PC-9 (cell line): ENCODE data around the gene KLHL40. TPM values are rescaled to one million over a fixed set of nuclear protein-coding genes. Genes with fewer than 3 reads are reported as not detected.

Experiments used
- BruUV-seq: library from RNA; stranded (reverse); fragments of 400-500 nt; replicated peaks from 2 replicates; lab custom pipeline; 2021; lab: Mats Ljungman, UMichigan
- CTCF ChIA-PET: fragments of 300-600 bp; sonication (Branson Sonifier 250); formaldehyde crosslinking; loops from one replicate; lab custom pipeline; 2022; ENCODE audit warnings: antibody characterized with exemption; lab: Charles Lee
- POLR2A ChIA-PET: fragments of 300-600 bp; sonication (Branson Sonifier 250); formaldehyde crosslinking; loops from one replicate; lab custom pipeline; 2022; ENCODE audit warnings: antibody characterized with exemption; ENCODE audit not compliant: unreplicated experiment; lab: Charles Lee
- DNase-seq, 2 experiments: peaks; one replicate each; pipeline versions ENCODE4 v3.0.0 to v3.0.0-alpha.2; 2015 to 2022; ENCODE audit warnings: mixed read lengths in 1 of 2
- H2AFZ ChIP-seq: fragments of 200-600 bp; sonication (generic); 2 replicates; pipeline ENCODE4 v1.8.1; 2017; ENCODE audit warnings: antibody characterized with exemption
- H3F3A ChIP-seq: fragments of 200-600 bp; sonication (generic); 2 replicates; pipeline ENCODE4 v1.8.1; 2017; ENCODE audit warnings: antibody characterized with exemption, mild to moderate bottlenecking, low read depth; ENCODE audit not compliant: insufficient read depth
- H3K27ac ChIP-seq: fragments of 200-600 bp; sonication (generic); 2 replicates; pipeline ENCODE4 v1.6.1; 2016; ENCODE audit warnings: mixed run types
- H3K27me3 ChIP-seq: fragments of 200-600 bp; sonication (generic); 2 replicates; pipeline ENCODE4 v1.6.1; 2016; ENCODE audit warnings: low read depth, mixed run types; ENCODE audit not compliant: insufficient read depth
- H3K36me3 ChIP-seq: fragments of 200-600 bp; sonication (generic); 2 replicates; pipeline ENCODE4 v1.6.1; 2016; ENCODE audit warnings: low read depth, mixed run types
- H3K4me1 ChIP-seq: fragments of 200-600 bp; sonication (generic); replicated peaks from 2 replicates; pipeline ENCODE4 v1.6.1; 2016; ENCODE audit warnings: mixed run types; ENCODE audit not compliant: insufficient read depth
- H3K4me2 ChIP-seq: fragments of 200-600 bp; sonication (generic); 2 replicates; pipeline ENCODE4 v1.6.1; 2017; ENCODE audit warnings: mixed run types
- H3K4me3 ChIP-seq: fragments of 200-600 bp; sonication (generic); 2 replicates; pipeline ENCODE4 v1.6.1; 2016; ENCODE audit warnings: mixed run types
- H3K79me2 ChIP-seq: fragments of 200-600 bp; sonication (generic); 2 replicates; pipeline ENCODE4 v1.6.1; 2017; ENCODE audit warnings: low read depth, mixed run types
- H3K9me2 ChIP-seq: fragments of 200-600 bp; sonication (generic); 2 replicates; pipeline ENCODE4 v1.8.1; 2017; ENCODE audit warnings: mild to moderate bottlenecking; ENCODE audit not compliant: insufficient read depth
- H3K9me3 ChIP-seq: fragments of 200-600 bp; sonication (generic); 2 replicates; pipeline ENCODE4 v1.8.1; 2016; ENCODE audit warnings: low read depth; ENCODE audit not compliant: insufficient read depth
- H4K20me1 ChIP-seq: fragments of 200-600 bp; sonication (generic); 2 replicates; pipeline ENCODE4 v1.8.1; 2017; ENCODE audit not compliant: insufficient read depth
- CTCF ChIP-seq: fragments of 200-600 bp; sonication (generic); conservative IDR thresholded peaks from 2 replicates; pipeline ENCODE4 v1.6.1; 2017; ENCODE audit warnings: mixed run types, antibody characterized with exemption, mild to moderate bottlenecking, moderate library complexity
- EZH2 ChIP-seq: fragments of 200-600 bp; sonication (generic); IDR thresholded peaks from 2 replicates; pipeline ENCODE4 v1.8.0; 2017; ENCODE audit warnings: antibody characterized with exemption, low read depth
- intact Hi-C: fragments of 100-400 bp; cut with micrococcal nuclease; formaldehyde crosslinking; loops from one replicate; pipeline ENCODE4 v1.10.0; 2022; ENCODE audit not compliant: unreplicated experiment
- total RNA-seq: library from RNA; stranded (reverse); gene quantifications from 2 replicates; pipeline ENCODE4 v1.2.3, GENCODE V29; 2021

The KLHL40 gene
- total RNA-seq, 1 experiment from 2014 or later = not detected

DNA sequence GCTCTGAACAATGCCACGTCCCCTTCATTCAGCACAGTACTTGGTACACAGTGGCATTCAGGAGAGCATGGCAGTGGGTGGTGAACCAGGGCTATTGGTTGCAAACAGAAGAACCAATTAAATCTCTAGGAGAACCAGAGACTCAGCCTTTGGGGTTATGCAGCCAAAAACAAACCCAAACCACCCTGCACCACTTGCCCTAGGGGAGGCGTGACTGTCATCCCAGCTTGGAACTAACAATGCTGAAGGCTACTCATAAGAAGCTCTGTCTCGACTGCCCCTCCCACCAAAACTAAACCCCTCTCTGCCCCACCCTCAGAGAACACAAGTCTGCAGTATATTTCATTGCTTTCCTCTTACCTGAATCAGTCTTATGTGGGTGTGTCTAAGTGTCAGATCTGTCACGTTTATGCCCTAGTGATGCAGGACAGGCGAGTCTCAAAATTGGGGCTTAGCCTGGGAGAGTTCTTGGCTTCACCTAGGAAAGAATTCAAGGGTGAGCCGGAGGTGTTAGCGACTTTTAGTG is 15.2 kb upstream of the KLHL40 start:
- H3K27ac ChIP-seq = no peak overlapping the region
- DNase-seq = no peak
- intact Hi-C loops = no loop called here
- no peak overlapping the region for H3K4me2 ChIP-seq
- no peaks in the 10 kb centered on the region for H3K9me2 ChIP-seq
- H3F3A ChIP-seq = no peaks in the 10 kb centered on the region
- ChIA-PET CTCF (no interaction called here), POLR2A (interaction anchor here (0.5 kb wide), 1 partner anchor 14 kb away, joined by 3 read pairs; no protein-coding TSS in a partner anchor)
- no peak overlapping the region for H2AFZ ChIP-seq
- no peaks in the 10 kb centered on the region for H3K9me3 ChIP-seq
- no peaks in the 10 kb centered on the region for H4K20me1 ChIP-seq
- H3K4me3 ChIP-seq = no peak overlapping the region
- H3K36me3 ChIP-seq = no peaks in the 10 kb centered on the region
- no peaks in the 10 kb centered on the region for H3K79me2 ChIP-seq
- TF ChIP-seq CTCF (no peak), EZH2 (no peak)
- no peaks in the 10 kb centered on the region for H3K27me3 ChIP-seq
- no peaks in the 10 kb centered on the region for H3K4me1 ChIP-seq
- BruUV-seq = no TSS peak

DNA sequence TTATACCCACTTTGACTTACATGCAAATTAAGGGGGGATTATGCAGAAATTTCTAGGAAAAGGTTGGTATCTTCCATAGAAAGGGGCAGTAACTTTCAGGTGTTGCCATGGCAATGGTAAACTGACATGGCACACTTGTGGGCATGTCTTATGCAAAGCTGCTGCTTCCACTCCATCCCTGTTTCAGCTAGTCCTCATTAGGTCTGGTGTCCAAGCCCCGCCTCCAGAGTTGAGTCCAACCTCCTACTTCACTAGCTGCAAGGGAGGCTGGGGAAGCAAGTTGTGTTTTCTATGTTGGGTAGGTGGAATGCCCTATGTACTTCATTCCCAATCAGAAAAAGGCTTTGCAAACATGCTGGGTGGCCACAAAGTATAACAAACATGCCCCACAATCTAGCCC is 14.7 kb upstream of the KLHL40 start:
- intact Hi-C loops = no loop called here

GRCh38 chr3:42672515-42672914 is 12.8 kb upstream of the KLHL40 start:
- no peak overlapping the region for H2AFZ ChIP-seq
- intact Hi-C loops = no loop called here
- H3K4me3 ChIP-seq = no peak overlapping the region
- no peak overlapping the region for H3K27ac ChIP-seq
- no peak overlapping the region for H3K4me2 ChIP-seq
- no peaks in the 10 kb centered on the region for H3K4me1 ChIP-seq
- H3F3A ChIP-seq = no peaks in the 10 kb centered on the region
- TF ChIP-seq CTCF (no peak), EZH2 (no peak)
- H3K27me3 ChIP-seq = no peaks in the 10 kb centered on the region
- no TSS peak for BruUV-seq
- H4K20me1 ChIP-seq = no peaks in the 10 kb centered on the region
- no peaks in the 10 kb centered on the region for H3K9me2 ChIP-seq
- DNase-seq = no peak
- ChIA-PET POLR2A (no interaction called here), CTCF (no interaction called here)
- no peaks in the 10 kb centered on the region for H3K79me2 ChIP-seq
- H3K9me3 ChIP-seq = no peaks in the 10 kb centered on the region
- no peaks in the 10 kb centered on the region for H3K36me3 ChIP-seq

More for the DNA sequence above, 14.7 kb upstream of the KLHL40 start:
- BruUV-seq = no TSS peak
- no peaks in the 10 kb centered on the region for H4K20me1 ChIP-seq
- H3K4me2 ChIP-seq = no peak overlapping the region
- no peak overlapping the region for H3K4me3 ChIP-seq
- ChIA-PET CTCF (no interaction called here), POLR2A (interaction anchor here (0.5 kb wide), 1 partner anchor 13 kb away, joined by 3 read pairs; no protein-coding TSS in a partner anchor)
- H3K9me3 ChIP-seq = no peaks in the 10 kb centered on the region
- H3K9me2 ChIP-seq = no peaks in the 10 kb centered on the region
- H2AFZ ChIP-seq = no peak overlapping the region
- TF ChIP-seq EZH2 (no peak), CTCF (no peak)
- no peaks in the 10 kb centered on the region for H3K27me3 ChIP-seq
- no peaks in the 10 kb centered on the region for H3K4me1 ChIP-seq
- H3K36me3 ChIP-seq = no peaks in the 10 kb centered on the region
- H3K79me2 ChIP-seq = no peaks in the 10 kb centered on the region
- no peaks in the 10 kb centered on the region for H3F3A ChIP-seq
- no peak overlapping the region for H3K27ac ChIP-seq
- no peak for DNase-seq
